NOMO-1 treated with DMSO at 0.1 percent for 48 hours (cell line): ENCODE measurements around the gene HIVEP2.

Experiments
- DNase-seq: peaks from one replicate; lab custom pipeline; 2025; ENCODE audit not compliant: unreplicated experiment; lab: John Stamatoyannopoulos, UW

The HIVEP2 gene

GRCh38 chr6:142821860-142822259 is 123.1 kb downstream of the HIVEP2 start:
- no peak for DNase-seq

- DNase-seq = no peak
Measured at GRCh38 chr6:142821164-142821716, 123.7 kb downstream of the HIVEP2 start.

GRCh38 chr6:142820338-142821051 is 124.5 kb downstream of the HIVEP2 start:
- DNase-seq = no peak

GRCh38 chr6:142819603-142820337 is 125.2 kb downstream of the HIVEP2 start:
- DNase-seq = peak; percentile 73

GRCh38 chr6:142816486-142816885 is 128.5 kb downstream of the HIVEP2 start:
- no peak for DNase-seq

- DNase-seq = no peak
Measured at GRCh38 chr6:142816031-142816430, 128.9 kb downstream of the HIVEP2 start.

- no peak for DNase-seq
Measured at GRCh38 chr6:142811923-142812322, 133.1 kb downstream of the HIVEP2 start.

GRCh38 chr6:142810952-142811514 is 133.9 kb downstream of the HIVEP2 start:
- DNase-seq = no peak

GRCh38 chr6:142809947-142810346 is 135.0 kb downstream of the HIVEP2 start:
- DNase-seq = no peak

GRCh38 chr6:142808405-142809061 is 136.4 kb downstream of the HIVEP2 start:
- no peak for DNase-seq

- no peak for DNase-seq
Measured at GRCh38 chr6:142805042-142805441, 139.9 kb downstream of the HIVEP2 start.

- no peak for DNase-seq
Measured at GRCh38 chr6:142804490-142804889, 140.5 kb downstream of the HIVEP2 start.

GRCh38 chr6:142803495-142804058 is 141.4 kb downstream of the HIVEP2 start:
- DNase-seq = no peak

- DNase-seq = peak; percentile 33
Measured at GRCh38 chr6:142803032-142803431, 141.9 kb downstream of the HIVEP2 start.

GRCh38 chr6:142802124-142802523 is 142.9 kb downstream of the HIVEP2 start:
- no peak for DNase-seq

GRCh38 chr6:142800240-142800639 is 144.7 kb downstream of the HIVEP2 start:
- DNase-seq = no peak

GRCh38 chr6:142799639-142800038 is 145.3 kb downstream of the HIVEP2 start:
- no peak for DNase-seq

GRCh38 chr6:142797159-142797558 is 147.8 kb downstream of the HIVEP2 start:
- DNase-seq = no peak

GRCh38 chr6:142796571-142796970 is 148.4 kb downstream of the HIVEP2 start:
- peak; percentile 89 for DNase-seq

- DNase-seq = no peak
Measured at GRCh38 chr6:142796024-142796423, 149.0 kb downstream of the HIVEP2 start.

GRCh38 chr6:142794424-142794823 is 150.6 kb downstream of the HIVEP2 start:
- no peak for DNase-seq
